Kidney tubule cell (primary cell): ENCODE data around the gene KLF4.
A peak's percentile ranks its signal among the peaks of the same experiment; 100 is the strongest.

Experiments used
- DNase-seq: peaks from one replicate; pipeline ENCODE4 v3.0.0-alpha.2; 2018; ENCODE audit warnings: low spot score

Gene KLF4

DNA sequence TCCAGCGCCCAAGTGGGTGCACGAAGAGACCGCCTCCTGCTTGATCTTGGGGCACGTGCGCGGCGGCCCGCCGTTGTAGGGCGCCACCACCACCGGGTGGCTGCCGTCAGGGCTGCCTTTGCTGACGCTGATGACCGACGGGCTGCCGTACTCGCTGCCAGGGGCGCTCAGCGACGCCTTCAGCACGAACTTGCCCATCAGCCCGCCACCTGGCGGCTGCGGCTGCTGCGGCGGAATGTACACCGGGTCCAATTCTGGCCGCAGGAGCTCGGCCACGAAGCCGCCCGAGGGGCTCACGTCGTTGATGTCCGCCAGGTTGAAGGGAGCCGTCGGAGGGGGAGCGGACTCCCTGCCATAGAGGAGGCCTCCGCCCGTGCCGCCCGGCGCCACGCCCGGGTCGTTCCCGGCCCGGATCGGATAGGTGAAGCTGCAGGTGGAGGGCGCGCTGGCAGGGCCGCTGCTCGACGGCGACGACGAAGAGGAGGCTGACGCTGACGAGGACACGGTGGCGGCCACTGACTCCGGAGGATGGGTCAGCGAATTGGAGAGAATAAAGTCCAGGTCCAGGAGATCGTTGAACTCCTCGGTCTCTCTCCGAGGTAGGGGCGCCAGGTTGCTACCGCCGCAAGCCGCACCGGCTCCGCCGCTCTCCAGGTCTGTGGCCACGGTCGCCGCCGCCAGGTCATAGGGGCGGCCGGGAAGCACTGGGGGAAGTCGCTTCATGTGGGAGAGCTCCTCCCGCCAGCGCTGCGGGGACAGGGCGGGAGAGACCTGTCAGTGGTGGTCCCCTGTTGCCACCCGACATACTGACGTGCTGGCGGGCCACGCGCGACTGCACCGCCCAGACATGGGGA, 1.8 kb downstream of the KLF4 start:
- peak; percentile 61 for DNase-seq

DNA sequence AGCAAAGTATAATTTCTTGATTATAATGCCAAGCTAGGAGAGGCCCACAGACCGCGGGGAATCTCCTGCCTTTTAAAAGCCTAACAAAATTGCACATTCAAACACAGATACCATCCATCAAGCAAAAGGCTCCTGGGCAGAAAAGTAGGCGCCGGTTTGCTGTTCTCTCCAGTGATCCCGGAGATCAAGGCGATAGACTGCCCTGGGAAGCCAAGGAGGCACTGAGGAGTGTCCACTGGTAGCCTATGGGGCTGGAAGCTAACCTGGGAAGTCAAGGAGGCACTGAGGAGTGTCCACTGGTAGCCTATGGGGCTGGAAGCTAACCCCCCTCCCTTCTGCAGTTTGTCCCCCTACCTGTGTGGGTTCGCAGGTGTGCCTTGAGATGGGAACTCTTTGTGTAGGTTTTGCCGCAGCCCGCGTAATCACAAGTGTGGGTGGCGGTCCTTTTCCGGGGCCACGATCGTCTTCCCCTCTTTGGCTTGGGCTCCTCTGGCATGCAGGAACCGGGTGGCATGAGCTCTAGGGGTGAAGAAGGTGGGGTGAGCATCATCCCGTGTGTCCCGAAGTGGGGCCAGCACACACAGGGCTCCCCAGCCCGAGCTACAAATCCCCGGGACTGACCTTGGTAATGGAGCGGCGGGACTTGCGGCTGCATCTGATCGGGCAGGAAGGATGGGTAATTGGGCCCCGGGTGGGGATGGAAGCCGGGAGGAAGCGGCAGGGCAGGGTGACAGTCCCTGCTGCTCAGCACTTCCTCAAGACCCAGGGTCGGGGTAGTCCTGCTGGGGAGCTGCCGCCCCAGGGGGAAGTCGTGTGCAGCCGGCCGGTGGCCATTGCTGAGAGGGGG, 2.7 kb downstream of the KLF4 start:
- DNase-seq = no peak

- DNase-seq = no peak
Observed at GRCh38 chr9:107485458-107486043, 4.0 kb downstream of the KLF4 start.

- DNase-seq = peak; percentile 74
Observed at GRCh38 chr9:107484117-107484723, 5.3 kb downstream of the KLF4 start.

DNA sequence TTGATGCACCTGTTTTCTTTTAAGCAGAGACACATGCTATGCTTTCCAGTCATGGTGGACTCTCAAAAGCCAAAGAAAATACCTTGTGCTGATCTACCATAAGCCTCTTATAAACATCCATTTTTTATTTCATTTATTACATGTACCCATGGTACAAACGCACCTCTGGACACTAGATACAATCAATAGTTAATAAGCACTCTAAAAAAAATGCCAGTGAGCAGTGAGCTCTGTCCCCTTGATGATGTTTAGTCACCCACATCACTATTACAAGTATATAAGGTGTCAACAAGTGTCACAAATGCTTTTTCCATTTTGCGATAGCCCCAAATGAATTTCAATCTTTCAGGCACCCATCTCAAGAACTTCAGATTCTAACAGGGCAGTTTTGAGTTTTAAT, 5.9 kb downstream of the KLF4 start:
- DNase-seq = no peak

GRCh38 chr9:107481035-107481434, 8.5 kb downstream of the KLF4 start:
- no peak for DNase-seq

DNA sequence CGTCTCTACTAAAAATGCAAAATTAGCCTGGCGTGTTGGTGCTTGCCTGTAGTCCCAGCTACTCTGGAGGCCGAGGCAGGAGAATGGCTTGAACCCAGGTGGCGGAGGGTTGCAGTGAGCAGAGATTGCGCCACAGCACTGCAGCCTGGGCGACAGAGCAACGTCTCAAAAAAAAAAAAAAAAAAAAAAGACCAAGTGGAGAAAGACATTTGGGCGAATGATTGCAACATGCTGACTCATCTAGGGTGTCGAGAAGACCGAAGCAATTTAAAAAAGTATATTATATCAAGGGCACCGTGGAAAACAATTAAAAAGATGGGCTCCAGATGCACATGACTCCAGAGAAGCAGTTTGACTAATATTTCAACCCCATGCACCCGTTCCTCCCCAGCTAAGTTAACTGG, 9.2 kb downstream of the KLF4 start:
- peak; percentile 20 for DNase-seq

- no peak for DNase-seq
Observed at GRCh38 chr9:107478805-107479204, 10.8 kb downstream of the KLF4 start.

DNA sequence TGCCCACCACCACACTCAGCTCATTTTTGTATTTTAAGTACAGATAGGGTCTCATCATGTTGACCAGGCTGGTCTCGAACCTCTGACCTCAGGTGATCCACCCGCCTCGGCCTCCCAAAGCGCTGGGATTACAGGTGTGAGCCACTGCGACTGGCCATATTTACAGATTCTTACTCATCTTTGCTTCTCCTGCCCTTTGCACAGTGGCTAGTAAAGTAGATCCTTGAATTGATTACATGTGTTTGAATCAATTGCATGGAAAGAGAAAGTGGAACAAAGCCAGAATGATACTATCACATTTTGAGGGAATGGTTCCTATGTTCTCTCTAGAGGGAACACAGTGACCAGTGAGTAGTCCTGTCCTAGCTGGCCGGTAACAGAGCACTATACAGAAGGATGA, 15.4 kb downstream of the KLF4 start:
- DNase-seq = no peak

DNA sequence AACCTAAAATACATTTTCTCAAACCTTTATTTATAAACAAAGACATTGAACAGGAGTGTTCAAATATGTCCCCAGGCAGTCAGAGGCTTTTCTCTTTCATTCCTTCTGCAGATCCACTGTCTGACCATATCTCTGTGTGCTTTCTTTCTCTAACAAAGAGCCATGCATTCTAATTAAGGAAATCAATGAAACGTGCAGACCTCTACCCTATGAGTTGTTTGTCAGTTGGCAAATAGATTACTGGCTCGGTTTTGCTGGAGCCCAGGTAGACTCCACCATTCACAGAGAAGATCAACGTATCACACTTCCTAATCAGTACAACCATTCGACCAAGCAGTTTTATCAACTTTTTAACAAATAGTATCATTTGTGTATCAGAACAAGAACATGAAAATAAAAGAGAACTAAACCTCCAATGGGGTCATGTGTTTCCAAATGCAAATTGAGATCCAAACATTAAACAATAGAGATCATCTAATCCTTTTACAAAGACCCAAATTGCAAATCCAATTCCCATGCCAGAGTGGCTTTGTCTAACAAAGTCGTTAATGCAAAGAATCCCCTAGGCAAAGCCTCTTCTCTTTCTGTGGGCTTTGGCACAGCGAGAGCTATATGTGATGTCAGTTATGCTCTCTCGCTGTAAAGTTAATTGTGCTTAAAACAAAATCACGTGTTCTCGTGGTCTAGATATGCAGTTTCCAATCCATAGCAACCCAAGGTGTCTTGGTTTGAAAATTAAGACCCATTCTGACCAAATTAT, 16.8 kb downstream of the KLF4 start:
- DNase-seq = no peak

DNA sequence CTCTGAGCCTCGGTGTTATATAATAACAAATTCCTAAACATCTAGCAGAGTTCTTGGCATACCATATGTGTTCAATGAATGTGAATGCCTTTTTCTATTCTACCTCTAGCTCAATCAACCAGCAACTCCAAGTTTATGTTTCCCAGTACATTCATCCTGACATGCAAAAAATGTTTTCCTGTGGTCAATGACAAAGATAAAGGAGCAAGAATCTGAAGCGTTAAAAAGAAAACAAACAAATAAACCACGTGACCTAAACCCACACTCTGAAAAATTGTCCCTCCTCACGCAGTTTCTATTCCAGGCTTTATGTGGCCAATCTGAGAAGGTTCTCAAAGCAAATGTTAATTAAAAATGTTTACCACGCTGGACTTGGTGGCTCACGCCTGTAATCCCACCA, 18.0 kb downstream of the KLF4 start:
- no peak for DNase-seq

DNA sequence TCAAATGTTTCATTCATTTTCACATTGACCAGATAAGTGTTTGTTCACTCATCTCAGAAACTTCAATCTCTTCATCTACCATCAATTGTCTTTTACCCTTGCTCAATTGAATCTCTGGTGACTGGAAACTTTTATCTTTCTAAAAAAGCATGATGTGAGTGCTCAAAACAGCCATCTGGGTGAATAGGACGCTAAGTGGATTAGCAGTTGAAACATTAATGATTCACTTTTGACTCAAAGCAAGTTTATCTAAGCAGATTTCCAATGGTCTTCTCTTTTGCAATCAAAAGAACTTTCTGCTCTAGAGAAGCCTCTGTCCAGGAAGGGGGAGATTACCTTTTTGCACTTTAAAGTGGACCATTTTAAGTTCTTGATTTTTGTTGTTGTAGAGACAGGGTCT, 22.2 kb downstream of the KLF4 start:
- DNase-seq = no peak

- no peak for DNase-seq
Observed at GRCh38 chr9:107466826-107467225, 22.7 kb downstream of the KLF4 start.

DNA sequence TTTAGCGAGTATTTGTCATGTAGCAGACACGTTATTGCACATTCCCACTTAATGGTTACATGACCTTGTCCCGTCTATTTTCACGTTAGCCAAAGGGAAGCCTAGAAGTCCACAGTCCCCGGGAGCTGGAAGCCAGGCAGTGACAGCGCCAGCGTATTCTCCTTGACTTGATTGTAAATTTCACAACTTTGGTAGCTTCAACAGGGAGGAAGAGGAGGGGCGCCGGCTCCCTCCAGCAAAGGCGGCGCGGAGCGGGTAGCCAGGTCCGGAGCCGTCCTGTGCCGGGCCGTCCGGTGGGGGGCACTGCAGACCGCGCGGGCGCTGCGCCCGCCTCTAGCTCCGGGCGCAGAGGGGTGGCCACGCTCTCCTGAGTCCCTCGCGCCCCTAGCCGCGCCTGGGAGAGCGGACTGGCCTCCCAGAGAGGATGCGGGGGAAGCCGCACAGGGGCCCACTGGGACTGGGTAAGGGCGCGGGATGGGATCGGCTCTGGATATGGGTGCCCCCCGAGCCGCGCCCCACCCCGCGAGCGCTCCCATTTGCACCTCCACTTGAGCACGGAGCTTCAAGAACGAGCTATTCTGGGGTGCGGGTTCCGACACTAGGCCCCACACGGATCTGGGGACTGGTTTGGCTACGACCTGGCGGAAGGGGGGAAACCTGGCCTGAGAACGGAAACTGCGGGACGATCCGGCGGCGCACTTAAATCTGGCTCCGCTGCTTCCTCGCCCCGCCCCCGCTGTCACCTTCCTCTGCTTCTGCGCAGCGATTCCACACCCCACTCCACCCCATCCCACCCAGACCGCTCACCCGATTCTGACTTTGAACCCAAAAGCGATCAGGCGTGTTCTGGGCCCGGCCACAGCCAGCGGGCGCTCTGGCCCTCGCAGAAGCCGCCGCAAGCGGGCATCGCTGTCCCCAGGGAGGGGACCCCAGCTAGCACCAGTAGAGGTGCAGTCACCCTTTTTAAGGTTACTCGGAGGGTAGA, 23.8 kb downstream of the KLF4 start:
- DNase-seq = peak; percentile 72

DNA sequence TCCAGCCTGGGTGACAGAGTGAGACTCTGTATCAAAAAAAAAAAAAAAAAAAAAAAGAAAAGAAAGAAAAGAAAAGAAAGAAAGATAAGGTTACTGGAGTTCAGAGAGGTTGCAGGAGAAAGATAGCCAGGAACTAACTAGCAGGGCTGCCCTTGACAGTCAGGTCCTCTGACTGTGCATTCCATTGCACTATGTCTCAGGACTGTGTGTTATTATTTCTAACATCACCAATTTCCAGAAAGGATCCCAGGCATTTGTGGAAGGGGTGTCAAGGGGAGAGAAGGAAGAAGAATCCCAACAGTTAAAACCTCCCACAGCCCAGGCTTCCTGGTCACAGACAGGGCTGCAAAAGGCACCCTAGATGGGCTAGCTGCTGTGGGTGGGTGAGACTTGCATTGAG, 25.1 kb downstream of the KLF4 start:
- DNase-seq = no peak

DNA sequence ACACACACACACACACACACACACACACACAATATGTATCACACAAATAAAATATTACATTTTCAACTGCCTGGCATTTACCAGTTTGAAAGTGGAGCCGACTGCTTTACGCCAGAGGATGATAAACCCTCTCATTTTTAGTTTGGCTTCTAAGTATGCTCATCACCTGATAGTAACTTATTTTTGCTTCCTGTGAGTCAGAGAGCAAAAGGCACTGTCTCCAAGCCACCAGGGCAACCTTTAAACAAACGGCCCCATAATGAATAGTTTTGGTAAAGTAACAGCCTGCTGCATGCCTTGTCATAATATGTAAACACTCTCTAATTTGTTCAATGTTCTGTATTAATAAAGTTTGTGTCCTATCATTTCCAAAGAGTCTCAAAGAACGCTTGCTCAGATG, 26.9 kb downstream of the KLF4 start:
- peak; percentile 56 for DNase-seq

- no peak for DNase-seq
Observed at GRCh38 chr9:107460153-107461023, 29.2 kb downstream of the KLF4 start.

DNA sequence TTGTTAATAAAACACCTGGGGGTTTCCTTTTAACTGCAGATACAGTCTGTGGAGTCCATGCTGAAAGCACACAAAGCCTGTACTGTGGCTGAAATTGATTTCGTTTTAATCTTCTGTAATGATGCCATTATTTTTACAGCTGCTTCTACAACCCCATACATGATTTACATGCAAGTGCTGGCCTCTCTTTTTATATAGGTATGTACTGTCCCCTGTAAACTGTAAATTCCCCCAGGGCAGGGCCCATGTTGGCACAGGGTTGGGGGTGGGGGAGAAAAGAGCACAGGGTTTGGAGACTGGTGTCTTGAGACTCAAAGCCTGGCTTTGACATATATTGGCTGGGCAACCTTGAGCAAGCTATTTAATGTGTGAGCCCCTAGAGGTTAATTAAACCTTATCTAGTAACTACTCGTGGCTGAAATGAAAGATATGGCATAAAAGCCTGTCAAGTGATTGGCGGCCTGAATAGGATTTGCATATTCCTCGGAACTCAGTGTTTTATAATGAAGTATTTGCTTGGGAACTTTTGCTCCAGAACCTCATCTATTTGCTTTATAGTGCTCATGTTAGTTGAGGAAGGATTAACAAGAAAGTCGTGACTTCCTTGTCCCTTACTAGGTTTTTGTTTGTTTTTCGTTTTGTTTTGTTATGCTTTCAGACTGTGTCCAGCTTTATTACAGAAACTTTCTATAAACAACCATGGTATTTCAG, 34.0 kb downstream of the KLF4 start:
- no peak for DNase-seq

DNA sequence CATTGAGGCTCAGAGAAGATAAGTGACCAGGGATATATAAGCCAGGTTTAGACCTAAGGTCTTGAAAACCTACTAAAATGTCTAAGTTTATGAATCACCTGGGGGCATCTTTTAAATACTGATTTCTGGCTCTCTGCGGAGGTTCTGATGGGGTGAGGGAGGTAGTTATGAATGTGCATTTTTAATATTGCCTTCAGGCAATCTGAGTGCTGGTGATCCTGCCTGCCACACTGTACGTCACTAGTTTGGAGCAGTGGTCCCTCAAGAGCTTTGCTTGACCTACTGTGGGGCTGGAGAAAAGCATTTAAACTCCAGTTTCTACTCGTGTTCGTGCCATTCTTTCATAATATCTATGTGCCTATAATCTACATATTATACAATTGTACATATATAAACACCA, 36.1 kb downstream of the KLF4 start:
- no peak for DNase-seq
